H1 (cell line): ENCODE measurements around the gene CHFR.
"Not testable (repeated sequence)": the region's sequence is repeated elsewhere in the genome, so short reads cannot be mapped to it uniquely, and the experiment has no call there.

ENCODE experiments used
- ASH2L ChIP-seq: fragments of 200-600, 300-600 bp; sonication (generic); IDR thresholded peaks from one replicate; pipeline ENCODE4 v1.7.1; 2017; ENCODE audit warnings: low read length
- ATF3 ChIP-seq: IDR thresholded peaks from 2 replicates; pipeline ENCODE4 v1.6.1; 2011; ENCODE audit warnings: low read depth, mild to moderate bottlenecking, low read length; ENCODE audit not compliant: insufficient read depth
- CHD2 ChIP-seq: IDR thresholded peaks from 2 replicates; pipeline ENCODE4 v1.6.1; 2012; ENCODE audit warnings: low read length, improper control_type of control experiment
- EZH2 ChIP-seq: fragments of 200-600 bp; sonication (generic); IDR thresholded peaks from 2 replicates; pipeline ENCODE4 v1.7.1; 2012; ENCODE audit warnings: low read depth, mild to moderate bottlenecking, moderate library complexity, low read length, inconsistent platforms; ENCODE audit not compliant: severe bottlenecking
- JUN ChIP-seq: IDR thresholded peaks from 2 replicates; pipeline ENCODE4 v1.6.1; 2011; ENCODE audit warnings: low read depth, mild to moderate bottlenecking, improper control_type of control experiment, low read length
- MAX ChIP-seq: IDR thresholded peaks from 2 replicates; pipeline ENCODE4 v1.6.1; 2012; ENCODE audit warnings: inconsistent platforms
- SP1 ChIP-seq: IDR thresholded peaks from 2 replicates; pipeline ENCODE4 v1.6.1; 2011; ENCODE audit warnings: low read depth, low read length
- YY1 ChIP-seq: IDR thresholded peaks from 2 replicates; pipeline ENCODE4 v1.6.1; 2011; ENCODE audit warnings: low read depth, mild to moderate bottlenecking, low read length
- ZNF274 ChIP-seq: IDR thresholded peaks from 2 replicates; pipeline ENCODE4 v1.7.0; 2012; ENCODE audit warnings: low read length, borderline replicate concordance; ENCODE audit errors: extremely low read depth
- TF ChIP-seq, protein P1 (sequence below), 3 experiments: IDR thresholded peaks; 1 replicate in 2 of 3; 2 replicates in 1 of 3; pipeline versions ENCODE4 v1.5.1 to v1.6.1; 2011; ENCODE audit warnings: low read length in 3 of 3, mild to moderate bottlenecking in 3 of 3, inconsistent platforms in 2 of 3, low read depth in 1 of 3, moderate library complexity in 1 of 3; ENCODE audit not compliant: insufficient read depth in 1 of 3; ENCODE audit errors: control extremely low read depth in 1 of 3

DNA sequence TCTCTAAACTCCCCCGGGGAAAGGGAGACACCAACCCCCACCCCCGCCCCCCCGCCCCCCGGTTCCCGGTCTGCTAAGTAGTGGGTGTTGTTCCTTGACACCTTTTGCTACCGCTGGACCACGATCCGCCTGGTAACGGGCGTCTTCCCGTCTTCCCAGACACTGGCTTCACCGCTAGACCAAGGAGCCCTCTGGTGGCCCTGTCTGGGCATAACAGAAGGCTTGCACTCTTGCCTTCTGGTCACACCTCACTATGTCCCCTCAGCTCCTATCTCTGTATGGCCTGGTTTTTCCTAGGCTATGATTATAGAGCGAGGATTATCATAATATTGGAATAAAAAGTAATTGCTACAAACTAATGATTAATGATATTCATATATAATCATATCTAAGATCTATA, 78.0 kb downstream of the CHFR start:
- TF ChIP-seq, protein P1, sequence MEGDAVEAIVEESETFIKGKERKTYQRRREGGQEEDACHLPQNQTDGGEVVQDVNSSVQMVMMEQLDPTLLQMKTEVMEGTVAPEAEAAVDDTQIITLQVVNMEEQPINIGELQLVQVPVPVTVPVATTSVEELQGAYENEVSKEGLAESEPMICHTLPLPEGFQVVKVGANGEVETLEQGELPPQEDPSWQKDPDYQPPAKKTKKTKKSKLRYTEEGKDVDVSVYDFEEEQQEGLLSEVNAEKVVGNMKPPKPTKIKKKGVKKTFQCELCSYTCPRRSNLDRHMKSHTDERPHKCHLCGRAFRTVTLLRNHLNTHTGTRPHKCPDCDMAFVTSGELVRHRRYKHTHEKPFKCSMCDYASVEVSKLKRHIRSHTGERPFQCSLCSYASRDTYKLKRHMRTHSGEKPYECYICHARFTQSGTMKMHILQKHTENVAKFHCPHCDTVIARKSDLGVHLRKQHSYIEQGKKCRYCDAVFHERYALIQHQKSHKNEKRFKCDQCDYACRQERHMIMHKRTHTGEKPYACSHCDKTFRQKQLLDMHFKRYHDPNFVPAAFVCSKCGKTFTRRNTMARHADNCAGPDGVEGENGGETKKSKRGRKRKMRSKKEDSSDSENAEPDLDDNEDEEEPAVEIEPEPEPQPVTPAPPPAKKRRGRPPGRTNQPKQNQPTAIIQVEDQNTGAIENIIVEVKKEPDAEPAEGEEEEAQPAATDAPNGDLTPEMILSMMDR (IDR thresholded peaks at IDR 0.05; ENCODE audit: control extremely low read depth in 1 of 3, insufficient read depth in 1 of 3, low read depth in 1 of 3, low read length in 3 of 3): peak; percentile 43 to 60 (median 43)
- TF ChIP-seq ATF3, SP1, EZH2, YY1, CHD2, ASH2L, MAX, JUN, ZNF274: not testable (repeated sequence)
